HG03571 (cell line): Measurements from ENCODE around the gene LSM12.
A peak's percentile ranks its signal among the peaks of the same experiment; 100 is the strongest.
"Not testable (repeated sequence)": the region's sequence is repeated elsewhere in the genome, so short reads cannot be mapped to it uniquely, and the experiment has no call there.

Source experiments
- ATAC-seq: cut with Tn5 transposase; IDR thresholded peaks from one replicate; pipeline ENCODE4 v1.9.1; 2021; ENCODE audit not compliant: unreplicated experiment

The LSM12 gene

DNA sequence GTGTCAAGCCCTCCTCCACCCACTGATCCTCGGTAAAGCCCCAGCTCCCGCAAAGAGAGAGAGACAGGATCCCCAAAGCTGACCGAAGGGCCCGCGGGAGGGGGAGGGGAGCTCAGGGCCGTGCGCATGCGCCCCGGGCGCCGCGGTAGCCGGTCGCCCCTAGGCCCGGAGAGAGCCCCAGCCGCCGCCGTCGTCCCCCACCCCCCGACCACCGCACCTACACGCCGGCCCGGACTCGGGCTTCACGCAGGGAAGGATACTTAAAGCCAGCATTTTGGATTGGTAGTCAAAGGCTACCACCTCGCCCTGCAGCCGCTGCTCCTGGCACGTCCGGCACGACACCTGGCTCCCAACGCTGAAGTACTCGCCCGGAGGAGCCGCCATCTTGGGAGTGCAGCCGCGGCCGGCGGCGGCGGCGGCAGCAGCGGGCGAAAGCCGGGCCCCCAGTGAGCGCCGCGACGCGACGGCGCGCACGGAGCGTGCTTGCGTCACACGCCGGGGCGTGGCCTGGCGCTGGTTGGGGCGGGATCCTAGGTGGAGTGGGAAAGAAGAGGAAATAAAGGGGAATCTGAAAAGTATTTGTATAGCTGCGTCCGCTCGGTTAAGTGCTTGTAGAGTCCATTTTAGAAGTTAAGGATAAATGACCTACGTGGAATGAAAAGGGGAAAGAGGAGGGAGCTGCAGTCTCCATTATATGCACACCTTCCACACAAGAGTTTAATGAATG, at the start of gene LSM12:
LSM12 (minus strand) TSS at position 468 of the 727 bp plus-strand sequence; CDS start at position 384, 84 bp downstream.
- ATAC-seq = peak; percentile 56

DNA sequence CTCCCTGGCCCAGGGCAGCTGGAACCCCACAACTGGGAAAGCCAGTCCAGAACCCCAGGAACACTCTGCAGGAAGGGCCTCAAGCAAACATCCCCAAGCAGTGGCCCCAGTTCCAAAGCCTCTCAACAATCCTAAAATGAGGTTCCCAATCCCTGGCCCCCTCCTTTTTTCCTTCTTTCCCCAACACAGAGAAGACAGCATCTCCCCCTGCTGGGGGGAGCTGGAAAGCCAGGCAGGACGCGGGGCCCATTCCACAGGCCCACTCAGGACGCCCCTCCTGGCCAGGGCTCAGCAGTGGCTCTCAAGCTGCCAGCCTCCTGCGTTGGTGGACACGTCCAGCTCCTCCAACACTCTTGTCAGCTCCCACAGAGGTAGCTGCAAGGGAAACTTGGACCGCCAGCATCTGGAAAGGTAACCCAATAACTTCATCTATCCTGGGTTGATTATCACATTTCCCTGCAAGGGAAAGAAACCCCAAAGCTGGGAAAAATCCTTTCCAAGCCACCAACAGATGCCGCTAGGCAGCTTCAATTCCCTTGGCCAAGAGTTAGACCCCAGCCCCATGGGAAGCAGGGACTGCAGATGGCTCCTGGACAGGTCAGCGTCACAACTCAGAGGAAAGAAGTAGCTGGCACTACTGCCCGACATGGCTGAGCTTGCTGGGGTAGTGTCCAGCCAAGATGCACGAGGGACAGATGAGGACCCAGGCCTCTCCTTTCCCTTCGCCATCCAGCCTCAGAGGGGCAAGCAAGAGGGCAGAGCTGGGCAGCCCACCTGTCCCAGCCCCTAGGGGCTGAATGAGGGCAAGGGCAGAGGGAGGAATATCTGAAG, 49.3 kb upstream of the LSM12 start:
- ATAC-seq = no peak

DNA sequence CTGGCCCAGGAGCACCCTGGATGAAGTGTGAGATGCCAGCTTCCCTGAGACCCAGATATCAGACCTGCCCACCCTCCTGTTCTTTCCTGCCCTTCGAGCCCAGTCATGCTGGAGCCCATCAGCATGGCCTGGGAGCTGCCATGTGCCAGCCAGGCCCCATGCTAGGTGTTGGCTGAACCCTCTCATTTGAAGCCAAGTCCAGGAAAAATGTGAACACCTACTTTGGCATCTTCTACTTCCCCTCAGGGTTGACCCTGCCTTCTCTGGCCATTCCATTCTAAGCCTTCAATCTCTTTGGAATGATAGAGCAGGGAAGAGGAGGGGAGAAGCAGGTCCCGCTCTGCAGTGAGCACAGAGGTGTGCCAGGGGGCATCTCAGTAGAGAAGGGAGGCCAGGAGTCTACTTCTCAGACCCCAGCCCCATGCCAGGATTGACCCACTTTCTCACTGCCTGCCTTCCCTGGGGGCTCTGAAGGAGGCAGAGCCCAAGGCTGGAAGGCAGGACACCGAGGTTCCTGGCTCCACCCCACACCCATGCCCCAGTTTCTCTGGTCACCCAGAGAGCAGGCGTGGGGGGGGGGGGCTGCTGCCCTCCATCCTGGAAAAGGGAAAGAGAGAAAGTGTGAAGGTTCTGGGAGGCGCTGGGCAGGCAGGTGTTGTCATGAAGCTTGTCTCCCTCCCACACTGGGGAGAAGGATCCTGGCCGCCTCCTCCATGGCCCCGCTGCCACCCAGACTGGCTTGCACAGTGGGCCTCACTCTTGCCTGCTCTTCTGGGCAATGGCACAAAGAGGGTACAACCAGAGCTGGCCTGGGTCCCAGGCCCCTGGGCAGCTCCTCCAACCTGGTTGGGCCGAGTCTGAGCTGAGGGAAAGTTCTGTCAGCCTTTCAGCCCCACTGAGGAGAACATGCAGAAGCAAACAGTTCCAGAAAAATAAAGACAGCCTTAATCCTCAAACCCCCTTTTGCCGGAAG, 47.7 kb upstream of the LSM12 start:
- ATAC-seq = no peak

DNA sequence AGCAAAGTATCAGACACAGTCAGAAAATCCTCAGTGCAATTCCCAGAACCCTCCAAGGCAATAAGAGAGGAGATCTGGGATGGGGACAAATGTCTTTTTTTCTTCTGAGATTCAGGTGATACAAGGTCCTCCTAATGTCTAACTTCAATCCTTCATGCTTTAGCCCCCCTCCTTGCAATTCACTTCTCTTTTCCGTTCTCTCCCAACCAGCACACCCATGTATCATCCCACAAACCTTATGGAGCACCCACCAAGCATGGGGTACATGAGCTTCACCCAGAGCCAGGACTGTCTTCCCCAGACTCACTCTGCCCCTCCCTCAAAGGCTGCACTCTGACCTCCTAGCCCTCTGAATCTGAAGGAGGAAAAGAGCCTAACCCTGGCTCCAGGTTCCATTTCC, 46.9 kb upstream of the LSM12 start:
- ATAC-seq = no peak

DNA sequence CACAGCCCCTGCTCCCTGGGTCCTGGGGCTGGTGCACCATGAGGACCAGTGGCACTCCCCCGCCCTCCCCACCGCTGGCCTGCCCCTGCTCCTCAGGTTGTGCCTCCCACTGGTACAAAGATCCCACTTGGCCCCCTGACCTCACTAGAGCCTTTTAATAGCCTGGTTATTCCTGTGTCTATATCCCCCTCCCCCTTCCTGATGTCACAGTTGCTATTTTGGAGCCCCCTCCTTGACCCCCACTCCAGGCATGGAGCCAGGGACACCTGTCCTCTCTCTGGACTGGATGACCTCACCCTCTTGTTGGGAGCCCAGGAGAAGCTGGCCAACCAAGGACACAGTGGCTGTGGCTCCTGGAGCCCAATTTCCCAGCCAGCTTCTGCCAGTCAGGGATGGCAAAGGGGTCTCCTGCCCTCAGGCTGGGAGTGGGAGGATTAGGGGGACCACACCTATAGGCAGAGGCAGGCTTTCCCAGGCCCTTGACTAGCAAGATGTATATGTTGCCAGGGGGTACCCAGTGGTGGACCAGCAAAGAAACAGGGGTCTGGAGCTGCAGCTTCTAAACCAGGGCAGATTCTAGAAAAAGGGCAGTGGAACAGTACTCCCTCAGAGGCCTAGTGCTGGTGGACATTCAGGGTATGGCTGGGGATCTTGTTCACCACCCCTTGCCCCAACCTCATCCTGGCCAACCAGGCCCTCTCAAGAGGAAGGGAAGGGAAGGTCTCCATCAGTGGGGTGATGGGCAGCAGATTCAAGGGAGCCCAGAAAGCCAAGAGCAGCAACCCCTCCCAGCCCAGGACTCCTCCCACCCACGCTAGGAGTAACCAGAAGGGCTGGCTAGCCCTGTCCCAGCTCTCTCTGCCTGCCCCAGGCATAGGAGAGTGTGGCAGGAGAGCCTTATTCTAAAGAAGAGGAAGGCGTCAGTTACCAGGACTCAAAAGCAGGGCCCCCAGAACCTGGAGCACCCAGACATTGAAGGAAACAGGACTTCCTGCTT, 46.1 kb upstream of the LSM12 start:
- no peak for ATAC-seq

DNA sequence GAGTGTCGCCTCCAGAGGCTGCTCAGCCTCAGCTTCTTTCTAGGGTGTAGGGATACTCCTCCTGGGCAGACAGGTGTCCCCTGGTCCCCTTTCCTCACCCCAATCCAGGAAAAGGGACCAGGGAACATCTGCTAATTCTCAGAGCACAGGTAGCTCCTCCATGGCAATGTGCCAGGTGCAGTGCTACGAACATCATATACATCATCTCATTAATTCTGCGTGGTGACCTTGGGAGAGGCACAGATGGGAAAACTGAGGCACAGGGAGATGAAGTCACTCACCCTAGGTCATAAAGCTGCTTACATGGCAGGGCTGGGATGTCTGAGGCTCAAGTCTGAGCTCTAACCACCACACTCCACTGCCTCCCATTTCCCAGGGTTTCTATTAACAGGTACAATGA, 45.3 kb upstream of the LSM12 start:
- ATAC-seq = no peak

DNA sequence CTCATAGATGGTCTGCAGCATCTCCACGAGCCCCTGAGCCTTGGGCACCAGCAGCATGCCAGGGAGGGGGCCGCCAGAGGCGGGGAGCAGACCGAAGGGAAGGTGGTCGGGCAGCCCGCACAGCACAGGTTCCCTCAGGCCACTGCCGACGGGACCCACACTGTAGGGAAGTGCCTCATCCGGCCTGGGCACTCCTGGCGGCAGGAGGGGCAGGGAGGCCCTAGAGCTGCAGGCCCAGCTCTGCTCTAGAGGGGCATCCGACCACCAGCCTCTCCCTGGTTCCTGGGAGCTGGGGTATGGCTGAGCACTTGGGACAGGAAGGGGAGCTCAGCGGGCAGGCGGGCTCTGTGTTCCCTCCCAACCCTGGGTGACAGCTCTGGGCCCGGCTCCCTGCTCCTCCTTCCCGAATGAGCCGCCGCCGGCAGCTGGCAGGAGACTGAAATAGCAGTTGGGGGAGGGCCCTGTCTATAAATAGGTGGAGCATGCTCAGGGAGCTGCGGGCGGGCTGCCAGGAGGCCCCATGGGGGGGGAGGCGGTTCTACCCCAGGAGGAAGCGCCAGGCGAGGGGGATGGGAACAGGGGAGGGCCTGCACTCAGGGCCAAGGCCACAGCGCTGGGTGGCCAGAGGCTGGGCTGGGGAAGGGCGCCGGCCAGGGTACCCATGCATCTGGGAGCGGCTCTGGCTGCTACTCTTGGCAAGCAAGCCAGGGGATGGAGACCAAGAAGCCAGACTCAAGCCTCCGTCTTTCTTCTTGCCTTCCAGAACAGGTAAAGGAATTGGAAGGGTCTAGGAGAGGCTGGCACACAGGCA, 44.6 kb upstream of the LSM12 start:
- peak; percentile 76 for ATAC-seq

DNA sequence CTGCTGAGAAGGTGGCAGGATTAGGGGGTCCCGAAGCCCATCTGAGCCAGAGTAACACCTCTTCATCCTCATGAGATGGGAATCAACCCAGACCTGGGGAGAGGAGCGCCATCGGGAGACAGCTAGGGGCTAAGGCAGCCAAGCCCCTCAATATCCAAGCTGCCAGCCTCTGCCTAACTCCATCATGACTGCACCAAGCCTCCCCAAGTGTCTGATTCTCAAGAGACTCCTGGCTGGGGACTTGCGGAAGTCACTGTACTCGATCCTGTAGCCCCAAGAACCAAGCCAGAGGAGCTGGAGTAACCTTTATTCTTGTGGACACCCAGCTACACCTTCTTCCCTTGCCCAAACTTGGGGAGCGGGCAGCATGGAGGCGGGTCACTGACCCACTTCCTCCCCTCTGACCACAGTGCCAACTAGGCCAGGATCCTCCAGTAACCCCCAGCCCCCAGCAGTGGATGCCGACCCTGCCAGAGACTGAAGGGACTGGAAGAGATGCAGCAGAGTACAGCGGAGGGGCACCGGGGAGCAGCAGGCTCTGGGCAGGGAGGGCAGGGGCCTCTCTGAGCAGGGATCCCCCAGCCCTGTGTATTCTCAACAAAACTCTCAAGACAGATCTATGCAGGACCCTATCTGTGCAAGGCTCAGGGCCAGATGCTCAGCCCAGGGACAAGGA, 43.7 kb upstream of the LSM12 start:
- no peak for ATAC-seq

DNA sequence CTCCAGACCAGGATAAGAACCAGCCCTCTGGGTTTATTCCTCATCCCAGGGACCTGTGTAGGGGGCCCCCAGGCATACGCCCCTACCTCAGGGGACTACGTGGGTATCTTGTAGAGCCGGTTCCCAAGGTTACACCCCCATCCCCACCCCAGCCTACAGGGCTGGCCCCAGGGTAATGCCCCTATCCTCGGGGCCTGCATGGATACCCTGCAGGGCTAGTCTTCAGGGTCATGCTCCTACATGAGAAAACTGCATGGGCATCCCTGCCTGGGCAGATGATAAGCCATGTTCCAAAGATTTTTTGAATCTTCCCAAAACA, 42.8 kb upstream of the LSM12 start:
- ATAC-seq = no peak

DNA sequence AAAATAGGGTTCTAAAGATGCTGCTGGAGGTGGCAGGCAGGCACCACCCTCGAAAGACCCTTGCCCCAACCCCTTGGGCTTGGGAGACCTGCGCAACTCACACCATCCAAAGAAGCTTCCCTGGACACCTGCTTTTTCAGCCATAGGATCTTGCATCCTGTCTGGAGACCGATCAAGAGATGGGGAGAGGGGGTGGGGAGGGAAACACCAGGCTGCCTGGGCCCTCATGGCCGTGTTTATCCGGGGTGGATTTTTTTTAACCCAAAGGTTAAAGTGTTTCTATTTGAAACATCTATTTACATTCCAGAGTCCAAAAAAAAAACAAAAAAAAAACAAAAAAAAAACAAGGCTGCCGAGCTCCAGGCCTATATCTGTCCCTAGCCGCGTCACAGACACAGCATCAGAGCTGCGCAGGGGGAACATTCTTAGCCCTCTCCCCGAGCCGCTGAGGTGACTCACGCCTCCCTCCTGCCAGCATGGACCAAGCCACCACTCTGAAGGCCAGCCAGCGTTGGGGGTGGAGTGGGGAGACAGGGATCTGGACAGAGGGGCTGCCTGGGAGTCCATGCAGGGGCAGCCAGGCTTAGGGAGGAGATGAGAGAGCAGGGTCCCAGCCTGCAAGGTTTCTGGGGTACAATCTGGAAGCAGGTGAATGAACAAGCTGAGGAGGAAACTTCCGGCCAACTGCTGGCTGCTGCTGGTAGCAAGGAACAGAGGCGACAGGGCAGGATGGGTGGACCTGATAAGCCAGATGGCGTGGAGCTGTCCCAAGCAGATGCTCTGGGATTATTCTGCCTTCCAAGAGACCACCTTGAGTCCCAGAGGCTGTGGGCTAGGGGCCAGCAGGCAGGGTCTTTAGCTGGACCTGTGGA, 42.2 kb upstream of the LSM12 start:
- no peak for ATAC-seq

DNA sequence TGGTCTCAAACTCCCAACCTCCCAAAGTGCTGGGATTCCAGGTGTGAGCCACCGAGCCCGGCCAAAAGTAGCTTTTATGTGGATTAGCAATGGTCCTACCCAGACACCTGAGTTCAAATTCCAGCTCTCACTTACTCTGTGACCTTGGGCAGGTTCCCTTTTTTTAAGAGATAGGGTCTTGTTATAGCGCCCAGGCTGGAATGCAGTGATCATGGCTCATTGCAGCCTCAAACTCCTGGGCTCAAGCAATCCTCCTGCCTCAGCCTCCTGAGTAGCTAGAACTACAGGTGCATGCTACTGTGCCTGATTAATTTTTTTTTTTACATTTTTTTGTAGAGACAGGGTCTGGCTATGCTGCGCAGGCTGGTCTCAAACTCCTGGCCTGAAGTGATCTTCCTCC, 40.3 kb upstream of the LSM12 start:
- ATAC-seq = no peak

DNA sequence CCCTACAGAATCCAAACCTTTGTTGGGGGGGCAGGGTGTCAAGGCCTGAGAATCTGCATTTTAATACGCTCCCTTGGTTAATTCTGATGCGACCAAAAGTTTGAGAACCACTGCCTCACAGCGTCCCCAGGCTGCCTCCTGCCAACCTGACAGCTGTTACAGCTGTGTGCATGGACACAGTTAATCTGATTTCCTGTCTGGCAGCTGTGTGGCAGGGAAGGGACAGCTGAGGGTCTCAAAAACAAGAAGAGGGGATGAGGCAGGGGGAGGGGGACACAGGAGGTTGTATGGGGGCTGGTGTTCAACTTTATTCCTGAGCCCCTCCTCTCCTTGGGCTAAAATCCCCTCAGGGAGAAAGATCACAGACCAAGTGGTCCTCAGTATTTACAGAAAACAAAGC, 39.5 kb upstream of the LSM12 start:
- ATAC-seq = no peak

DNA sequence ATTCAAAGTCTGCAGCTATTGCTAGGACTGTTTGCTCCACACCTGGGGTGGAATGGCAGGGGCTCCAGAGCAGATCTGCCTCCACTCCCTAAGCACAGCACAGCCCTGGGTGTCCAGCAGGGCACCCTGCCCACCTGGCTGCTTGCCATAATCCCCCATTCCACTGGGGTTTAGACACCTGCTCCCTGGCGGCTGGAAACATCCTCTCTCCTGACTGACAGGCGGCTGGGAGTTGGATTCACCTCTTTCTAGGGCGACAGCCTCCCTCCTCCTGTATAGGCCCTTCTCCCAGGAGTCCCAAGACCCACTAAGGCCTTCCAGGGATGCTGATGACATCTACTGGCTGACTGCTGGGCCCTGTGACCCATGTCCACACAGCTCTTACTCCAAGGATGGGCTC, 39.0 kb upstream of the LSM12 start:
- no peak for ATAC-seq

DNA sequence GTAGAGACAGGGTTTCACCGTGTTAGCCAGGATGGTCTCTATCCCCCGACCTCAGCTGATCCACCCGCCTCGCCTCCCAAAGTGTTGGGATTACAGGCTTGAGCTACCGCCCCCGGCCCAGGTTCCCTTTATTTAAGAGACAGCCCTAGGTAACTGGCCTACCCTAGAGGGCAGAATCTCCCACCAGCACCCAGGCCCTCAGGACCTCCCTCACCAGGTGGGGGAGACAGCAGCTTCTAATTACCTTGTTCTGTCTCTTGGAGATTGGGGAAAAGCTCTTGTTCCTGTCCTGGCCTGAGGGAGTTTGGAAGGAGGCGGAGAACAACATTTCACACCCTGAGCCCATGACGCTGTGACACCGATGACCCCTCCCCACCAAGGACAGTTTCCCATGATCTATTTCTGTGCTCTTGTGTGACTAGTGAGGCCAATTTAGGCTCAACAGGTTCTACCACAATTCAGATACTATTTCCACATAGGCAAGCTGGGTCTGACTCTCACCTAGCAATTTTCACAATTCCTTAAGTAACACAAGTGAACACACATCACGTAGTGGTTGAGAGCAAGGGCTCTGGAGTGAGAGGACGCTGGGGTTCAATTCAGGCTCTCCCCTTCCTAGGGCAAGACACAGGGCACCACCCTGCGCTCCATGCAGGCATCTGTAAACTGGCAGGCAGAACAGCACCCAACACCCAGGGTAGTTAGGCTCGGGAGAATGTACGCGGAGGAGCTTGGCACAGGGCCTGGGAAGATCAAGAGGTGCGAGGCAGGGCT, 36.6 kb upstream of the LSM12 start:
- ATAC-seq = no peak

DNA sequence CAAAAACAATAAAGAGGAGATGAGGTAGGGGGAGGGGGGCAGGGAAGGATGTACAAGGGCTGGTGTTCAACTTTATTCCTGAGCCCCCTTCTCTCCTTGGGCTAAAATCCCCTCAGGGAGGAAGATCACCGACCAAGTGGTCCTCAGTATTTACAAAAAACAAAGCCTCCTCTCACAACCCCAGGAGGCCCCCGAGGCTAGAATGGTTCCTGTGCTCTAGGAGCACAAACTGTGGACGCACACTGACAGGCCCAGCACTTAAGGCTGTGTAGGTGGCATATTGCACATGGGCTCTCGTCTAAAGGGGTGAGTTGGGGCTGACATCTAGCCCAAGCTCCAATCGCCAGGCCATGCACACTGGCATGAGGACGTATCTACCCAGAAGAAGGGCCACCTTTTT, 35.4 kb upstream of the LSM12 start:
- ATAC-seq = not testable (repeated sequence)

DNA sequence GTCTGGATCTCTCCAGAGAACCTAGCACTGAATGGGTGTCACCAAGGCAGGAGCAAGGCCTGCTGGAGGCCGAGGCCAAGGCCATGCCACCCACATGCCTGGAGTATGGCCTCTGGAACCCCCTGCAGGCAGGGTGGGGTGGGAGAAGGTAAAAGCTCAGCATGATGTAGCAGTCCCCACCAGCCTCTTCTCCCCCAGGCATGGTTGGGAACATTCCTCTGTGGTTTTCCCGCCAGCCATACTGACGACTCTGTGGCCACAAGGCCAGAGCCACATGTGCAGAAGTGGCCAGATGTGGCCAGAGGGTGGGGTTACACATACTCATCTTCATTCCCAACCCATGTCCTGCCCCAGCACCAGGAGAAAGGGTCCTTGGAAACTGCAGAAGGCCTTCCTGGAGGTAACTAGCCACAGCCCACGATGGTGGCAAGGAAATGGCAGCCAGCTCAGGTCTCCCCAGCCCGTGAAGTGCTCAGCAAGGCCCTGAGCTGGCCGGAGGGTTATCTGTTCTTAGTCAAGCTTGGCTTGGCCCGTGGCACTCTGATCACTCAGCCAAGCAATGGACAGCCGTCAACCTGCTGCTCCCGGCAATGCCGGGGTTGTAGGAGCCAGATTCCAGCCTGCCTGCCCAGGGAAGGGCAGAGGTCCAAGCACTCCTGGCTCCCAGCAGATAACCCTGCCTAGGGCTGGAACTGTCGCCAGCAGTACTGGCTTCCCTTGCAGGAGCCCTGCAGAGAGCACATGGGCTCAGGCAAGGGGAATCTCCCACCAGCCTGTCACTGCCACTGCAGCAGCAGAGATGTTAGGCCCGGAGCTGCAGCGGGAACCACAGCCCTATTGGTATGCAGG, 30.9 kb upstream of the LSM12 start:
- ATAC-seq = no peak
